GM12892 (cell line): Measurements from ENCODE around the gene WDR70.

ENCODE experiments used
- POLR2A ChIP-seq: IDR thresholded peaks from 2 replicates; pipeline ENCODE4 v1.6.1; 2011; ENCODE audit warnings: low read depth, low read length, control low read depth
- POLR2AphosphoS5 ChIP-seq: IDR thresholded peaks from 2 replicates; pipeline ENCODE4 v1.6.1; 2011; ENCODE audit warnings: low read depth, low read length, control low read depth
- TAF1 ChIP-seq: IDR thresholded peaks from 2 replicates; pipeline ENCODE4 v1.6.1; 2011; ENCODE audit warnings: low read depth, mild to moderate bottlenecking, control low read depth, low read length, borderline replicate concordance

DNA sequence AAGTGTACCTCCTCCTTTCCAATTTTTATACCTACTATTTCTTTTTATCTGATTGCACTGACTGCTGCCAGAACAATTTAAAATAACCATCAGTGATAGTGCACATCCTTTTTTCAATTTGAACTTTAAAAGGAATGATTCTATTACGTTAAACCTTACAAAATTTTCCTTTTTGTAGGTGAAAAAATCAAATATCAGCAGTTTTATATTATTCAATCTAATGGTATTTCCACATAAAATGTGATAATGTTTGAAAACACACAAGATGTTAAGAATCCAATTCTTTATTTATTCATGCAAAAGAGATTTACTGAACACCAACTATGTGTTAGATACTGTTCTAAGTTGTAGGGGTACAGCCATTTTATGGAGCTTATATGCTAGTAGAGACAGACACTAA, 355.0 kb downstream of the WDR70 start:
- TF ChIP-seq POLR2A: no peak
- TF ChIP-seq TAF1: no peak
- TF ChIP-seq POLR2AphosphoS5: no peak
